GM08714 (cell line): ENCODE measurements around the gene UMODL1.

Source experiments
- H3K4me3 ChIP-seq: fragments of 200-500 bp; sonication (Bioruptor generic); 2 replicates; pipeline ENCODE4 v1.5.1; 2014; ENCODE audit warnings: mild to moderate bottlenecking, low read length, inconsistent platforms
- ZNF274 ChIP-seq: IDR thresholded peaks from 2 replicates; pipeline ENCODE4 v1.6.1; 2012; ENCODE audit warnings: mild to moderate bottlenecking, low read depth, low read length

Gene UMODL1

GRCh38 chr21:42141643-42142042 is 70.5 kb downstream of the UMODL1 start:
- H3K4me3 ChIP-seq: no peak overlapping the region
- no peak for TF ChIP-seq ZNF274

GRCh38 chr21:42142141-42142540 is 71.0 kb downstream of the UMODL1 start:
- TF ChIP-seq ZNF274: no peak
- H3K4me3 ChIP-seq: no peak overlapping the region

GRCh38 chr21:42142627-42143026 is 71.5 kb downstream of the UMODL1 start:
- no peak overlapping the region for H3K4me3 ChIP-seq
- no peak for TF ChIP-seq ZNF274

- no peak for TF ChIP-seq ZNF274
- H3K4me3 ChIP-seq: no peak overlapping the region
These were observed 72.0 kb downstream of the UMODL1 start for GRCh38 chr21:42143111-42143510.

GRCh38 chr21:42144221-42144620 is 73.1 kb downstream of the UMODL1 start:
- no peak overlapping the region for H3K4me3 ChIP-seq
- TF ChIP-seq ZNF274: no peak

GRCh38 chr21:42144679-42145568 is 73.8 kb downstream of the UMODL1 start:
- H3K4me3 ChIP-seq: no peak overlapping the region
- TF ChIP-seq ZNF274: no peak

- TF ChIP-seq ZNF274: no peak
- no peak overlapping the region for H3K4me3 ChIP-seq
These were observed 74.6 kb downstream of the UMODL1 start for GRCh38 chr21:42145569-42146272.

- TF ChIP-seq ZNF274: no peak
- H3K4me3 ChIP-seq: no peak overlapping the region
These were observed 75.2 kb downstream of the UMODL1 start for GRCh38 chr21:42146273-42146805.

- H3K4me3 ChIP-seq: no peak overlapping the region
- TF ChIP-seq ZNF274: no peak
These were observed 75.7 kb downstream of the UMODL1 start for GRCh38 chr21:42146821-42147220.

- no peak overlapping the region for H3K4me3 ChIP-seq
- no peak for TF ChIP-seq ZNF274
These were observed 76.4 kb downstream of the UMODL1 start for GRCh38 chr21:42147386-42148020.

- TF ChIP-seq ZNF274: no peak
- no peak overlapping the region for H3K4me3 ChIP-seq
These were observed 77.0 kb downstream of the UMODL1 start for GRCh38 chr21:42148097-42148496.

GRCh38 chr21:42148584-42148983 is 77.5 kb downstream of the UMODL1 start:
- H3K4me3 ChIP-seq: no peak overlapping the region
- no peak for TF ChIP-seq ZNF274

GRCh38 chr21:42149656-42150473 is 78.7 kb downstream of the UMODL1 start:
- no peak overlapping the region for H3K4me3 ChIP-seq
- no peak for TF ChIP-seq ZNF274
